Neutrophil (primary cell): ENCODE measurements around the gene NKG7.

Experiments
- H3K27ac ChIP-seq: fragments of 200-600 bp; sonication (generic); 2 replicates; pipeline ENCODE4 v1.5.1; 2016; ENCODE audit warnings: mild to moderate bottlenecking, moderate library complexity
- H3K27me3 ChIP-seq: fragments of 200-600 bp; sonication (generic); 2 replicates; pipeline ENCODE4 v1.6.0; 2016; ENCODE audit warnings: mild to moderate bottlenecking
- H3K36me3 ChIP-seq: fragments of 200-600 bp; sonication (generic); 2 replicates; pipeline ENCODE4 v1.5.1; 2017
- H3K4me1 ChIP-seq, 2 experiments: fragments of 200-600 bp in 1 of 2; sonication (generic) in 1 of 2; 1 replicate in 1 of 2; 2 replicates in 1 of 2; pipeline versions ENCODE4 v1.5.1 to v1.6.1; 2013 to 2016; ENCODE audit warnings: low read depth in 1 of 2, low read length in 1 of 2, mild to moderate bottlenecking in 1 of 2, moderate library complexity in 1 of 2; ENCODE audit not compliant: control insufficient read depth in 1 of 2, insufficient read depth in 1 of 2
- H3K4me3 ChIP-seq, 2 experiments: fragments of 200-600 bp in 1 of 2; sonication (generic) in 1 of 2; 1 replicate in 1 of 2; 2 replicates in 1 of 2; pipeline ENCODE4 v1.5.1; 2013 to 2016; ENCODE audit warnings: low read depth in 1 of 2, low read length in 1 of 2, mild to moderate bottlenecking in 1 of 2, moderate library complexity in 1 of 2
- H3K9me3 ChIP-seq: fragments of 200-600 bp; sonication (generic); 2 replicates; pipeline ENCODE4 v1.5.1; 2016
- TF ChIP-seq, protein P1 (sequence below): fragments of 200-600 bp; sonication (generic); IDR thresholded peaks from 2 replicates; pipeline ENCODE4 v1.5.1; 2016; ENCODE audit warnings: antibody characterized with exemption

Gene NKG7

DNA sequence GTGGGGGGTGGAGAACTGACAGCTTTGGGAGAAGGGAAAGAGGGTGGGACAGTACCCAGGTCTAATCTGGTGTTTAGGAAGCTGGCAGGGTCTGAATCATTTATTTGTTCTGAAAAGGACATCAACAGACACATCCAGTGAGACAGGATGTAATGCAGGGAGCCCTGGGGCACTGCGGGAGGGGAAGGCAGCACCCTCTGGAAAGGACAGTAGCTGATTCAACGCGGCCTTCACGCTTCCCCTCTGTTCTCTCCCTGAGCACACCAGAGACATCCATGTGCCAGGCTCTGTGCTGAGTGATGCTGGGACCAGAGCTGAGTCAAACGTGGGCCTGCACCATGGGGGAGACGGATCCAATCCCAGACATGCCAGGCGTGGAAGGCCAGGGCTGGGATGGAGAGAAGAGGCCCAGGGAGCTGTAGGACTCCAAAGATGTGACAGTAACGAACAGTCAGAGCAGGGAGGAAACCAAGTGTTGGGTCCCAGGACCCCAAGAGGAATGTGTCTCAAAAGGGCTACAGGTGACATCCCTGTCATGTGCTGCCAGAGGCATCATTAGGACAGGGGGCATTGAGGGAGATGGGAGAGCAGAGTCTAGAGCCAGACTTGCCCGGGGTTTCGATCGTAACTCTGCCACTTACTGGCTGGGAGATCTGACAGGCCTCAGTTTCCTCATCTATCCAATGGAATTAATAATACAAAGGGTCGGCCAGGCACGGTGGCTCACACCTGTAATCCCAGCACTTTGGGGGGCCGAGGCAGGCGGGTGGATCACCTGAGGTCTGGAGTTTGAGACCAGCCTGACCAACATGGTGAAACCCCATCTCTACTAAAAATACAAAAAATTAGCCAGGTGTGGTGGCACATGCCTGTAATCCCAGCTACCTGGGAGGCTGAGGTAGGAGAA lies 8.0 kb downstream of the NKG7 start:
- Histone ChIP-seq H3K27ac (no peak overlapping the region), H3K9me3 (no peaks in the 10 kb centered on the region), H3K4me3 (no peak overlapping the region), H3K4me1 (peaks cover 36 to 40% of the 10 kb centered on the region in 2 experiments), H3K27me3 (no peaks in the 10 kb centered on the region), H3K36me3 (no peaks in the 10 kb centered on the region)
- TF ChIP-seq, protein P1, sequence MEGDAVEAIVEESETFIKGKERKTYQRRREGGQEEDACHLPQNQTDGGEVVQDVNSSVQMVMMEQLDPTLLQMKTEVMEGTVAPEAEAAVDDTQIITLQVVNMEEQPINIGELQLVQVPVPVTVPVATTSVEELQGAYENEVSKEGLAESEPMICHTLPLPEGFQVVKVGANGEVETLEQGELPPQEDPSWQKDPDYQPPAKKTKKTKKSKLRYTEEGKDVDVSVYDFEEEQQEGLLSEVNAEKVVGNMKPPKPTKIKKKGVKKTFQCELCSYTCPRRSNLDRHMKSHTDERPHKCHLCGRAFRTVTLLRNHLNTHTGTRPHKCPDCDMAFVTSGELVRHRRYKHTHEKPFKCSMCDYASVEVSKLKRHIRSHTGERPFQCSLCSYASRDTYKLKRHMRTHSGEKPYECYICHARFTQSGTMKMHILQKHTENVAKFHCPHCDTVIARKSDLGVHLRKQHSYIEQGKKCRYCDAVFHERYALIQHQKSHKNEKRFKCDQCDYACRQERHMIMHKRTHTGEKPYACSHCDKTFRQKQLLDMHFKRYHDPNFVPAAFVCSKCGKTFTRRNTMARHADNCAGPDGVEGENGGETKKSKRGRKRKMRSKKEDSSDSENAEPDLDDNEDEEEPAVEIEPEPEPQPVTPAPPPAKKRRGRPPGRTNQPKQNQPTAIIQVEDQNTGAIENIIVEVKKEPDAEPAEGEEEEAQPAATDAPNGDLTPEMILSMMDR = no peak

DNA sequence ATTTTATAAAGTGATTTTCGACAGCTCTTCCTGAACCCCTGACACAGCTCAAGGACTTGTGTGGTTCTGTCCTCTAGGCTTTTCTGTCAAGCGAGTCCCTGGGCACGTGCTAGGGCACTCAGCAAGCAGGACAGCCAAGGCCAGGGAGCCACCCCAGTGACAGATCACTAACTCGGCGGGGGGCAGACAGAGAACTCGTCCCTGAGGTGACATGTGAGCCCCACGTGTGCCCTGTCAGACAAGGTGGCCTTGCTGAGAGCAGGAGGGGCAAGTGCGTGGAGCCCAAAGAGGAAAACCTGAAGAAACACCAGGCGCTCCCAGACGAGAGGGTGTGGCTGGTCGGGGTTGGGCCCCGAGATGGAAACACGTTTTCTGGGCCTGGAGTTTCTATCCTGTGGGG lies 11.2 kb downstream of the NKG7 start:
- Histone ChIP-seq H3K4me3 (no peak overlapping the region), H3K36me3 (no peaks in the 10 kb centered on the region), H3K27me3 (no peaks in the 10 kb centered on the region), H3K27ac (no peak overlapping the region), H3K4me1 (peaks cover 10 to 15% of the 10 kb centered on the region in 2 experiments), H3K9me3 (no peaks in the 10 kb centered on the region)
- TF ChIP-seq, protein P1 = no peak

DNA sequence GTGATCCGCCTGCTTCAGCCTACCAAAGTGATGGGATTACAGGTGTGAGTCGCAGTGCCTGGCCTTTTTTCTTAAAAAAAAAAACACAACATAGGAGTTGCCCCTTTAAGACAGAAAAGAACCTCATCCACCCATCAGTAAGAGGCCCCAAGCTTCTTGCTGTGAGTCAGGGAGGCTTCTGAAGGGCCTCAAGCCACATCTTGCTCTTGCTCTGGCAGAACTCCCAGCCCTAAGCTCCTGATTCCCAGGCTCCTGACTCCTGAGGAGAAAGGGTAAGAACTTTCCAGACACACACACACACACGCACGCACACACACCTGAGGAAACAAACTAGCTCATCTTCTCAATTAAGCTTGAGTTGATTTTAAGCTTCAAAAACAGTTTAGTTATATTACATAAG lies 13.2 kb downstream of the NKG7 start:
- Histone ChIP-seq H3K4me1 (peaks cover 0 to 2% of the 10 kb centered on the region in 2 experiments), H3K27ac (no peak overlapping the region), H3K4me3 (no peak overlapping the region), H3K36me3 (peaks cover 2% of the 10 kb centered on the region), H3K27me3 (no peaks in the 10 kb centered on the region), H3K9me3 (no peaks in the 10 kb centered on the region)
- TF ChIP-seq, protein P1 = no peak

DNA sequence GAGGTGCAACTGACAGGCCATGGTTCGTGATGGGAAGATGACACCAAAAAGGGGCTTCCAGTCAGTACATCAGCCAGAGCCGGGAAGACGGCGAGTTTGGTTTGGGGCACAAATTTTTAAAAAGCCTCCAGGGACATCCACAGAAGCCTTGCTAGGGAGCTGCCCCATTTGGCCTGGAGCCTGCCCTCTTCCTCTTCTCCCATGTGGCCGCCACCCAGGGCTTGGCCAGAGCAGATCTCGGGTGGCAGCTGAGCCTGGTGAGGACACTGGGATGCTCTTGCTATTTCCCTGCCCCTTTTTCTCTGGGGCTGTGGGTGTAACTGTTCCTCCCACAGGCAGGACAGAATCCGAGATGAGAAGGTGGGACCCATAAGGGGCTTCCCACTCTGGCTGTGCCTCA lies 14.5 kb downstream of the NKG7 start:
- TF ChIP-seq, protein P1 = no peak
- Histone ChIP-seq H3K4me3 (no peak overlapping the region), H3K27ac (no peak overlapping the region), H3K27me3 (no peaks in the 10 kb centered on the region), H3K4me1 (no peaks in the 10 kb centered on the region), H3K36me3 (peaks cover 8% of the 10 kb centered on the region), H3K9me3 (no peaks in the 10 kb centered on the region)

DNA sequence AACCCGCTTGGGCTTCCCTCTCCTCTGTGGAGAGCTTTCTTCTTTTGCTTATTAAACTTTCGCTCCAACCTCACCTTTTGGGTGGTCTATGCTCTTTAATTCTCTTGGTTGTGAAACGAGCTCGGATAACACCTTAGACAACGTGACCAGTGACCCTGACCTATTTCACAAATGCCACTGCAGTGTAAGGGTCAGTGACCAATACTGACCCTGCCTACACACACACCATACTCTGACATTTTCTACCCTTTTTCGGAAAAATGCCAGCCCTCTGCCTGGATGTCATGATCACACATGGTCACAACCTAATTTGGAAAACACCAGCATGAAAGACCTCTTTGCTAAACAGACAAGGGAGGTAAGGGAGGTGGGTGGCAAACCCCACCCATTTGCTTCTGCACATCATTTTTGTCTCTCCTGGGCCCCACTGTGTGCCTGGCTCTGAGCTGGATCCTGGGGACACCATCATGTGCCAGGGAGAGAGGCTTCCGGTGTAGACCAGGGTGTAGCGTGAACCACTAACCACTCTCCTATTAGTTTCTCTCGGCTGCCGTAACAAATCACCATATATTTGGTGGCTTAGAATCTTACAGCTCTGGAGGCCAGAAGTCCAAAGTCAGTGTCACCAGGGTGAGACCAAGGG lies 16.2 kb downstream of the NKG7 start:
- no peaks in the 10 kb centered on the region for H3K4me1 ChIP-seq
- TF ChIP-seq, protein P1 = no peak
- no peaks in the 10 kb centered on the region for H3K9me3 ChIP-seq
- no peak overlapping the region for H3K27ac ChIP-seq
- H3K36me3 ChIP-seq = peaks cover 19% of the 10 kb centered on the region
- no peak overlapping the region for H3K4me3 ChIP-seq
- no peaks in the 10 kb centered on the region for H3K27me3 ChIP-seq
